NT2/D1 (cell line): ENCODE results near the gene TMEM231.

ENCODE experiments used
- YY1 ChIP-seq: IDR thresholded peaks from 2 replicates; pipeline ENCODE4 v1.6.1; 2011; ENCODE audit not compliant: insufficient read length, insufficient read depth
- ZNF274 ChIP-seq: IDR thresholded peaks from 2 replicates; pipeline ENCODE4 v1.6.1; 2011; ENCODE audit warnings: mild to moderate bottlenecking, low read depth, low read length

GRCh38 chr16:75494184-75494583 lies 61.9 kb downstream of the TMEM231 start:
- TF ChIP-seq YY1 (no peak), ZNF274 (no peak)
